Measurements from ENCODE around the gene TBL1X.
"Not testable (repeated sequence)": the region's sequence is repeated elsewhere in the genome, so short reads cannot be mapped to it uniquely, and the experiment has no call there.

The TBL1X gene

GRCh38 chrX:9440116-9440844 lies 24.6 kb upstream of the TBL1X start:
- DNase-seq (ENCODE audit: low read depth), result no peak
- no peak overlapping the region for H3K4me3 ChIP-seq (ENCODE audit: low read depth, low read length)
- no peak for TF ChIP-seq CTCF (IDR thresholded peaks at IDR 0.05; ENCODE audit: low read depth, low read length, missing control alignments)
- in situ Hi-C loops (cut with HindIII; ENCODE audit: low sequenced_read_pairs), result no loop called here

- in situ Hi-C loops (cut with HindIII; ENCODE audit: low sequenced_read_pairs), result no loop called here
- no peak overlapping the region for H3K4me3 ChIP-seq (ENCODE audit: low read depth, low read length)
- TF ChIP-seq CTCF (IDR thresholded peaks at IDR 0.05; ENCODE audit: low read depth, low read length, missing control alignments), result no peak
- DNase-seq (ENCODE audit: low read depth), result no peak
Measured at GRCh38 chrX:9442056-9442455, 22.8 kb upstream of the TBL1X start.

- H3K4me3 ChIP-seq (ENCODE audit: low read depth, low read length), result no peak overlapping the region
- no peak for DNase-seq (ENCODE audit: low read depth)
- in situ Hi-C loops (cut with HindIII; ENCODE audit: low sequenced_read_pairs), result no loop called here
- no peak for TF ChIP-seq CTCF (IDR thresholded peaks at IDR 0.05; ENCODE audit: low read depth, low read length, missing control alignments)
Measured at GRCh38 chrX:9443327-9443726, 21.5 kb upstream of the TBL1X start.

- TF ChIP-seq CTCF (IDR thresholded peaks at IDR 0.05; ENCODE audit: low read depth, low read length, missing control alignments), result no peak
- in situ Hi-C loops (cut with HindIII; ENCODE audit: low sequenced_read_pairs), result no loop called here
- H3K4me3 ChIP-seq (ENCODE audit: low read depth, low read length), result no peak overlapping the region
- DNase-seq (ENCODE audit: low read depth), result no peak
Measured at GRCh38 chrX:9447906-9448305, 17.0 kb upstream of the TBL1X start.

- in situ Hi-C loops (cut with HindIII; ENCODE audit: low sequenced_read_pairs), result no loop called here
- no peak overlapping the region for H3K4me3 ChIP-seq (ENCODE audit: low read depth, low read length)
- DNase-seq (ENCODE audit: low read depth), result no peak
- no peak for TF ChIP-seq CTCF (IDR thresholded peaks at IDR 0.05; ENCODE audit: low read depth, low read length, missing control alignments)
Measured at GRCh38 chrX:9456250-9457074, 8.4 kb upstream of the TBL1X start.

GRCh38 chrX:9458034-9458433 lies 6.8 kb upstream of the TBL1X start:
- H3K4me3 ChIP-seq (ENCODE audit: low read depth, low read length); in situ Hi-C loops (cut with HindIII; ENCODE audit: low sequenced_read_pairs); DNase-seq (ENCODE audit: low read depth): not testable (repeated sequence)

GRCh38 chrX:9458516-9459078 lies 6.3 kb upstream of the TBL1X start:
- DNase-seq (ENCODE audit: low read depth), result no peak
- in situ Hi-C loops (cut with HindIII; ENCODE audit: low sequenced_read_pairs), result no loop called here
- TF ChIP-seq CTCF (IDR thresholded peaks at IDR 0.05; ENCODE audit: low read depth, low read length, missing control alignments), result no peak
- H3K4me3 ChIP-seq (ENCODE audit: low read depth, low read length), result no peak overlapping the region

Measured in astrocyte of the cerebellum (primary cell).